ENCODE measurements around the gene CRTAC1. TPM values are rescaled to one million over a fixed set of nuclear protein-coding genes. Genes with fewer than 3 reads are reported as not detected.

CRTAC1 gene
- total RNA-seq, 1 experiment from 2014 or later = 1.8 TPM

DNA sequence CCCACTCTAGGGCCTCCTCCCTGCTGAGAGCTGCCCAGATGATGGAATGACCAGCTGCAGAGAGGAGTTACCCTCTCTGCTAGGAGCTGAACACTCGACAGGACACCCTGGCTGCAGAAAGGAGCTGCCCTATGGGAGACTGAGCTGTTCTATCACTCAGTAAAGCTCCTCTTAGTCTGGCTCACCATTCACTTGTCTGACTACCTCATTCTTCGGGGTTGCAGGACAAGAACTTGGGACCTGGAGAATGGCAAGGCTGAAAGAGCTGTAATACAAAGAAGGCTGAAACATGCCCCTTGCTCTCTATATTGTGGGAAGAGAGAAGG, 30.5 kb downstream of the CRTAC1 start:
- in situ Hi-C loops (cut with HindIII; ENCODE audit: low pct_unique_long_range_greater_than_20kb, low sequenced_read_pairs) = no loop called here
- DNase-seq (ENCODE audit: low read depth, low spot score) = no peak

DNA sequence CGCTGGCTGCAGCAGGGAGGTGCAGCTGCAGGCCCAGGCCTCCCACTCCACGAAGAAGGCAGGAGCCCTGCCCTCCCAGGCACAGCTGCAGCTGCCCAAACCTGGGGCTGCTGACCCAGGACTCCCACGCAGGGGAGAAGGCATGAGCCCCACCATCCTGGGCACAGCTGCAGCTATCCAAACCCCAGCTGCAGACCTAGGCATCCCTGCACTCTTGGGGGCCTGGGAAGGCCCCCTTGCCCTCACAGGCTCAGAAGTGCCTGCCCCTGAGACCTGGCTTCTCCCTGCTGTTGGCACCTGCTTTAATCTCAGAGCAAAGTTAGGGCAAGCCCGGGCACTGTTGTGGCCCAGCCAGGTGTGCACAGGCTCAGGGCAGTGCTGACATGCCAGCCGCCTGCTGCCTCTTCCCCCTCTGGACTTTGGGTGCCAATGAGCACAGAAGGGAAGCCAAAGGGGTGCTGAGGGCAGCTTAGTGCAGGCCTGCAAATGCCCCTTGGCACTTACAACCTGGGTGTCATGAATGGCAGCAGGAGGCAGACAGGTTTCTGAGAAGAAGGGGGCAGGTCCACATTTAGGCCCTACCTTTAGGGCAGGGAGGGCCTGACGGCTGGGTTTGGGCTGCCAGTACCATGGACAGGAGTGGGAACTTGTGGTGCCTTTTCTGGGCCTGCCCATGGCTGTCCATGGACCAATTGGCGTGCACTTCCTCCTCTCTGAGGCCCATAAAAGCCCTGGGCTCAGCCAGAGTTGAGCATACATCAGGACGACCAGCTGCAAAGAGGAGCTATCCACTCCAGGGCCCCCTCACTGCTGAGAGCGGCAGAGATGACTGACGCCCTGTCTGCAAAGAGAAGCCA, 31.1 kb downstream of the CRTAC1 start:
- in situ Hi-C loops (cut with HindIII; ENCODE audit: low pct_unique_long_range_greater_than_20kb, low sequenced_read_pairs) = no loop called here
- DNase-seq (ENCODE audit: low read depth, low spot score) = no peak

DNA sequence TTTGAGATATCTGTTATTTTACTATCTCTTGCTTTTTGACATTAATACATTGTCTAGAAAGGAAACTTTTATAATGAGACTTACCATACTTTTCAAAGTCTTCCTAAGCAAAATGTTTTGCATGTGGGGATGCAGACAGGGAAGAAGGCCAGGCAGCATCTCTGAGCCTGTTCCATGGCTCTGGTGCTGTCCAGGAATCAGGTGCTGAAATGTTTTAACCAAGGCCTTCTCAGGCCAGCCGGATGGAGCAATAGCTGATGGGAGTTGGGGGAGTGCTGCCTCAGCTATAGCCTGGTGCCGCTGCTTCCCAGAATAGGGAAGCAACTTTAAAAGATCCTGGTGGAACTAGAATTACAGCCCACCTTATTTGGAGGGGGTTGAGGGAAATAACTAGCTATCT, 38.5 kb downstream of the CRTAC1 start:
- DNase-seq (ENCODE audit: low read depth, low spot score) = peak; percentile 5
- in situ Hi-C loops (cut with HindIII; ENCODE audit: low pct_unique_long_range_greater_than_20kb, low sequenced_read_pairs) = no loop called here

DNA sequence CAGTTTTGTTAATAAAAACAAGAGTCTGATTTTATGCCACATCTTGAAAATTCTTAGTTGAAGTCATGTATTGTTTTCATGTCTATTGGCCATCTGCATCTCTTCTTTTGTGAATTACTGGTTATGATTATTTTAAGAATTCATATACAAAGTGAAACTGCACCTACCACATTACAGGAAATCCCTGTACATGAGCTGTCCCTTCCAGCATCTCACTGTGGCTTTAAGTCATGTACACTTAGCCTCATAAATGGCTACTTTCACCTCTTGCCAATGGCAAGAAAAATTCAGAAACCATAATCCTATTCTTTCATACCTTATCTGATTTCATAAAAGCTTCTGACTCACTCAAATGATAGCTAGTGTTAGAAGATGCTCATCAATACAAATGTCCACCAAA, 48.6 kb downstream of the CRTAC1 start:
- no peak for DNase-seq (ENCODE audit: low read depth, low spot score)
- in situ Hi-C loops (cut with HindIII; ENCODE audit: low pct_unique_long_range_greater_than_20kb, low sequenced_read_pairs) = no loop called here

DNA sequence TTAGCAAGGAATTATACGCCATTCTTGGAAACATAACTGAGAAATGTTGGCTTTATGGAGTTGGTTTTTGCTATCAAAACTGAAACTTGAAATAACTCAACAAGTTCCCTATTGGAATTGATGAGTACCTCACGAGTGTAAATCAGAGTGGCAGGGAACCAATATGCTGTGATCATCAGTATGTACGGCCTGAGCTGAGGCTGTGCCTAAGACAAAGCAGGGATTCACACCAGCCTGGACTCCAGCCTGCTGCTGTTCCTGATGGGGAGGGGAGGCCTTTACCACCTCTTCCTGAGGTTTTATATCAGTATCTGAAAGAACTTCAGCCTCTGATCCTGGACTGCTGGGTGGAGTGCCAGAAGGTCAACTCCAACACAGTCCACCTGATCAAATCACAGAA, 52.7 kb downstream of the CRTAC1 start:
- in situ Hi-C loops (cut with HindIII; ENCODE audit: low pct_unique_long_range_greater_than_20kb, low sequenced_read_pairs) = no loop called here

DNA sequence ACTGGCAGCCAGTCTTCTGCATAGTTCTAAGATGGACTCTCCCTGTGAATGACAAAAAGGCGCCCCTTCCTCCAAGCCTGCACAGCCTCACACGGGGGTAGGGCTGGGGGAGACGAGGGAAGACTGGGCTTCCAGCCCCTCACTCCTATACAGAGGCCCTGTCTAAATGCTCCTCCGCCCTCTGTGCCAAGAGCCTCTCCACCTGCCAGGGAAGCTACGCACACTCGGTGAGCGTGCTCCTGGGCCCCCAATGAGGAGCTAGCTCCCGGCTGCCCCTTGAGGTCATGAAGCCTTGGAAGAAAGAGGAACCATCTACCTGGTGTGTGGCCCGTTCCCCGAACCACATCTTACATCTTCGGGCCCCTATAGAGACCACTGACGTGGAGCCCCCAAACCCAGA, 54.8 kb downstream of the CRTAC1 start:
- in situ Hi-C loops (cut with HindIII; ENCODE audit: low pct_unique_long_range_greater_than_20kb, low sequenced_read_pairs) = no loop called here
- DNase-seq (ENCODE audit: low read depth, low spot score) = no peak

More for the DNA sequence above, 52.7 kb downstream of the CRTAC1 start:
- no peak for DNase-seq (ENCODE audit: low read depth, low spot score)

DNA sequence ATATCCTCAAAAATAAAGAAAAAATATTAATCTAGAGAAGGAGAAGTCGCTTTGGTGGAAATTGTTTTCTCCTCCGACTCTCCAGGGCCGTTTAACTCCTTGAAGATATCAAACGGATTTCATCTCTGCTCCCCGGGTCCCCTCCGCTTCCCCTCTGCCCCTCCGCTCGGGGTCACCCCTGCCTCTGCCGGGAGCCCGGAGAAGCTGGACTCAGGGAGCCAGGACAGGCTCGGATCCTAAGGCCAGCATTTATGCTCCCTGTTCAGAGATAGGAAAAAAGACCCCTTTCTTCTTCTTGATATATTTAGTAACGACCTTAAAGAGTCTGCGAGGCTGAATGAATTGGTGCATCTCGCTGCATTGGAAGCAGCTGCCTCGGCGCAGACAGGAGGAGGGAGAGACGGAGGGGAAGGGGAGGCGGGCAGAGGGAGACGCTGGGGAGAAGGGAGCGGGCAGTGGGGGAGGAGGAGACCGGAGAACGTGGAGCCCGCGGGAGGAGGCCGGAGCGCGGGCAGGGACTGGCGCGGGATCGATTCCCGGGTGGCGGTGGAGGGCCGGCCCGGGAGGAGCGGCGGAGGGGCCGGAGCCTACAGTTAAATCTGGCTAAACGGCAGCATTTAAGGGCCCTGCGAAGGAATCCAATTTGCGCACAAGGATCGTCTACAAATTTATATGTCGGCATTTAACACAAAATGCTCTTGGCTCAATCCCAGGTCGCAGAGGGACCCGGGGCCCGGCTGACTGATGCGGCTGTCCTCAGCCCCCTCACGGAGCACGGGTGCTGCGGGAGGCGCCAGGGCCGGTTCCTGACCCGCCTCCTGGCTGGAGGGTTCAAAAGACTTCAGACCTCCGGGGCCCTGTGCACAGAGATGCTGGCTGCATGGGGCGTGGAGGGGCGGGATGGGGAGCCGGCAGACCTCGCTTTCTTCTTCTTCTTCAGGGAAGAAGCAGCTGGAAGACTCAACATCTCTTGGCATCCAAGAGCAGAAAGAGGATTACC, 55.6 kb downstream of the CRTAC1 start:
- DNase-seq (ENCODE audit: low read depth, low spot score) = no peak
- in situ Hi-C loops (cut with HindIII; ENCODE audit: low pct_unique_long_range_greater_than_20kb, low sequenced_read_pairs) = no loop called here

DNA sequence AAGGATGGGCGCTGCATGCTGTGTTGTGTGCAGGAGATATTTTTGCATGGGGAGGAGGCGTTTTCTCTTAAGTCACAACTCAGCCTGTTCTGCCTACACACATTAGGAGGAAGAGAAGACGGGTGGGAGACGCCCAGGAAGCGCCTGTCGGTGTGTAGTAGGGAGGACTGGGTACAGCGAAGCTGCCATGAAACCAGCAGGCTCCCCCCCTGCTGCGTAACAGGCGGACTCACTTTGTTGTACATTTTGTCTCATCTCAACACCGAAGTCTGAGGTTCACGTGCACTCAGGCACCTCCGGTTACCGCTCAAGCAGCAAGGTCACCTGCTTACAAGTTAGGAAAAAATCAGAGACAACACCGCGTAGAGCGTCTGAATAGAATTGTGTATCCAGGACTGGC, 56.3 kb downstream of the CRTAC1 start:
- in situ Hi-C loops (cut with HindIII; ENCODE audit: low pct_unique_long_range_greater_than_20kb, low sequenced_read_pairs) = no loop called here
- DNase-seq (ENCODE audit: low read depth, low spot score) = no peak

DNA sequence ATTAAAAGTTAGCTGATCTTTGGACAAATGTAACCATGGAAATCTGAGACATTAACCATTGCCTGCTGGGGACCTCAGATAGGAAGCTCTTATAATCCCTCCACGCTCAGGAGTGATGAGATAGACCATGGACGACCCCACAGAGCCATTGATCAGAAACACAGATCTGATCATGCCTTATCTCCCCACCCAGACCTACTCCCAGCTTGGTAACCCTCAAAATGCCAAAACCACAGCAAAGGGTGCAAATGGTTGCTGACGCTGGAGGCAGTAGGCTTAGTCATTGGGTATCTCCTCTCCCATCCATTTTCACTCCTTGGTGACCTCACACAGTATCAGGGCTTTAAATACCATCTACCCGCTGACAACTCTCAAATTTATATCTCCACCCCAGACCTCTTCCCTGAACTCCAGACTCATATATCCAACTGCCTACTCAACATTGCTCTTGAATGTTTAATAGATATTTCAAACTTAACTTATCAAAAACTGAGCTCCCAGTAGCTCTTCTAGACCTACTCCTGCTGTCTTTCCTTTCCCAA, 60.8 kb downstream of the CRTAC1 start:
- in situ Hi-C loops (cut with HindIII; ENCODE audit: low pct_unique_long_range_greater_than_20kb, low sequenced_read_pairs) = no loop called here
- no peak for DNase-seq (ENCODE audit: low read depth, low spot score)

DNA sequence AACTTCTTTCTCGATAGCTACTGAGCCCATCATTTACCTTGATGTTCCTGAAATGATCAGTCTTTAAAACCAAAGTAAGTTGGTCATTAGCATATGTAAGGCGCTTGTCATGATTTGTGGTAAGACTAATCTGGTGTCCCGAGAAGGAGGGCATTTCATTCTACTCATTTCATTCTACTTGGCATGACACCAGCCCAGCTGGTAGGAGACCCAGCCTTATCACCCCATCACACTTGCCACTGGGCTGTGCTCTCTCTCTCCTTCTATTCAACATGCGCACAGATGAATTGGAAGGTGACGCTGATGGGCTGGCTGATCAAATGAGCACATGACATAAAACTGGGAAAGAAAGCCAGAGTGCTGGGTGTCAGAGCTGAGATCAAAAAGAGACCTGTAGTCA, 65.7 kb downstream of the CRTAC1 start:
- no peak for DNase-seq (ENCODE audit: low read depth, low spot score)
- in situ Hi-C loops (cut with HindIII; ENCODE audit: low pct_unique_long_range_greater_than_20kb, low sequenced_read_pairs) = no loop called here

DNA sequence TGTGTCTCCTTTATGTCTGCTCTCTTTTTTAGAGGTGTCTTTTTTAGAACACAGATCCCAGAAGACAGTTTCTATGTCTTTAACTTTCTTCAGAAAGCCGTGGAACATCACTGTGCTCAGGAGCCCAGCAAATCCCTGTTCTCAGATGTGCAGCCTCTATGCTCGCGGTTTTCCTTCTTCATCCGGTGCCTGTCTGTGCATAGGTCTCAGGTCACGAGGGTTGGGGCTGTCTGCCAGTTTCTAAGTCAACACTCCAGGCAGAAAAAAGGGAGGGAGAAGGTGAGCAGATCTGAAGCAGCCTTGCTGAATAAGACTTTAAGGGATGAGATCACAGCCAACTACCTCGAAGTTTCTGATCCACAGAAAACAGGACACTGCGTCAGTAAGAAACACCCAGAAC, 68.5 kb downstream of the CRTAC1 start:
- in situ Hi-C loops (cut with HindIII; ENCODE audit: low pct_unique_long_range_greater_than_20kb, low sequenced_read_pairs) = no loop called here
- DNase-seq (ENCODE audit: low read depth, low spot score) = no peak

DNA sequence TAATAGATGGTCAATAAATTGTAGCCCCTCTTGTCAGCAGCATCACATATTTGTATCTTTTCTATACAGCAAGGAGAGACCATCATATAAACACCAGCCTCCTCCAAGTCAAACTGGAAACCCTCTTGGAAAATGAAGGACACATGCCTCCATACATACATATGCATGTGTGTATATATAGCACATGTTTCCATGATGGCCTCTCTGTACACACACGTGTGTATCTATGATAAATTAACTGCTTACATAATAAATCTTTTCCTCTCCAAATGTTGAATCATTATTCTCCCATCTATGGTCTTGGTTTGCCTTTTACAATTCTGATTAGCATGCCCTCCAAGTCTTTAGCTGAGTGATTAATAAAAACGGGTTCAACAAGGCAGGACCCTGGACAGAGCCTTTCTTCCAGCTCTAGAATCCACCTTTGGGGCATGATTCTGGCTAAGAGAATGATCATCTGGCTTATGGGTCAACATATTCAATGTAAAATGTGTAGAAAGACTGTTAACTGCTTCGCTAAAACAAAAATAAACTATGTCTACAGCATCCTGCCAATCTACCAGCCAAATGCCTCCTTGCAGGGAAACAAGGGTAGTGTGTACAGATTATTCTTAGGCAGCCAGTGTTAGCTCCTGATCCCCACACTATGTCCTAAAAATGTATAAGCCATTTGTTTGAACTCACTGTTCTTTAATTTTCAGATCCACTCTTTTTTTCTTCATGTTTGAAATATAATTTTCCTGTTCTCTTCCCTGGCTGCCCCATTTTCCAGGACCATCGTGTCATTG, 70.0 kb downstream of the CRTAC1 start:
- no peak for DNase-seq (ENCODE audit: low read depth, low spot score)
- in situ Hi-C loops (cut with HindIII; ENCODE audit: low pct_unique_long_range_greater_than_20kb, low sequenced_read_pairs) = no loop called here

DNA sequence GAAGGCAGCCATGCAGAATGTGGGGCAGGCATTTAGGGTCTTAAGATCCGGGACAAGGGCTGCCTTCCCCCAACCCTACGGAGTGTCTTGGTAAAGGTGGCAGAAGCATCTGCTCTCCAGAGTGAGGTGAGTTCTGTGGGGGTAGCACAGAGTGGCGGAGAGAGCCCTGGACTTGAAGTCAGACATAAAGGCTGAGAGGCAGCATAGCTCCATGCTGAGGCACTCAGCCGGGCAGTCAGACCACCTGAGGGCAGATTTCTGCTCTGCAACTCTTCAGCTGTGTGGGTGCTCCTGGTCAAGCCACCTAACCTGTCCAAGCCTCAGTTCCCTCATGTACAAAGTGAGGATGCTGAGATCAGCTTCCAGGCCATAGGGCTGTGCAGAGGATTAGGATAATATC, 81.0 kb downstream of the CRTAC1 start:
- in situ Hi-C loops (cut with HindIII; ENCODE audit: low pct_unique_long_range_greater_than_20kb, low sequenced_read_pairs) = no loop called here
- no peak for DNase-seq (ENCODE audit: low read depth, low spot score)

DNA sequence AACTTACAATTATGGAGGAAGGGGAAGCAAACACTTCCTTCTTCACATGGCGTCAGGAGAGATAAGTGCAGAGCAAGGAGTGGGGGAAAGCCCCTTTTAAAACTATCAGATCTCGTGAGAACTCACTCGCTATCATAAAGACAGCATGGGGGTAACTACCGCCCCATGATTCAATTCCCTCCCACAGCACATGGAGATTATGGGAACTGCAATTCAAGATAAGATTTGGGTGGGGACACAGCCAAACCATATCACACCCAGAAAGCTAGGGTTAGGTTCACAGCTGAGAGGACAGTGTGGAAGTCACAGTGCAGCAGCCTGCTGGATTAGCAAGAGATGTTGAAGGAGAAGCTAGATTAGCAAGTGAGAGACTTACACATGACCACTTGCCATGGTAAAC, 81.6 kb downstream of the CRTAC1 start:
- no peak for DNase-seq (ENCODE audit: low read depth, low spot score)
- in situ Hi-C loops (cut with HindIII; ENCODE audit: low pct_unique_long_range_greater_than_20kb, low sequenced_read_pairs) = no loop called here

DNA sequence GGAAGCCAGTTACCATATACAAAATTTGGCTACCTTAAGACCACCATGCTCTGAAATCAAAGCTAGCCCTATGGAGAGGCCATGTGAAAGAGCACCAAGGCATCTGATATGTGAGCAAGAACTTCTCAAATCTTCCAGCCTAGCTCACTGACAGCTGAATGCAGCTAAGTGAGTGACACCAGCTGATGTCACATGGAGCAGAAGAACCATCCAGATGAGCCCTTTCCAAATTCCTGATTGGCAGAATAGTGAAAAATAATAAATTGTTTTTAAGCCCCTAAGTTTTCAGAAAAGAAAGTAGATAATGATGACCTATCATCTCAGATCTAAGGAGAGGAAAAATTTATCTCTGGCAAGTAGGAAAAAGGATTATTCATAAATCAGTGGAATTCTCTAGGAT, 85.6 kb downstream of the CRTAC1 start:
- no peak for DNase-seq (ENCODE audit: low read depth, low spot score)
- in situ Hi-C loops (cut with HindIII; ENCODE audit: low pct_unique_long_range_greater_than_20kb, low sequenced_read_pairs) = no loop called here

DNA sequence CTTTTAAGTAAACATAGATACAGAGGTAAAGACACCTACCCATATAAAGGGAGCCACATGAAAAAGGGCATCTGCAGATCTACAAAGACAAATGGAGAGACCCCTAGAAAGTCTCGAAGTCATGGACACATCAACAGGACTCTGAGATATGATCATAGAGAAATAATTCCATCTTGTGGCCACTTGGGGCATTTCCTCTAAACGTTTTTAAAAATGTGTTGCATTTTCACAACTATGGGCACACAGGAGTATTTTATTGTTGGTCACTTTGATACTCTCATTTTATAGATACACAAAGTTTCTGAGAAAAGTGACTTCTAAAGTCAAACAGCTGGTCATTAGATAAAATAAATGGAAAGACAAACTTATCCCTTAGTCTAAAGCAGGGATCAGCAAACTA, 87.1 kb downstream of the CRTAC1 start:
- in situ Hi-C loops (cut with HindIII; ENCODE audit: low pct_unique_long_range_greater_than_20kb, low sequenced_read_pairs) = no loop called here

DNA sequence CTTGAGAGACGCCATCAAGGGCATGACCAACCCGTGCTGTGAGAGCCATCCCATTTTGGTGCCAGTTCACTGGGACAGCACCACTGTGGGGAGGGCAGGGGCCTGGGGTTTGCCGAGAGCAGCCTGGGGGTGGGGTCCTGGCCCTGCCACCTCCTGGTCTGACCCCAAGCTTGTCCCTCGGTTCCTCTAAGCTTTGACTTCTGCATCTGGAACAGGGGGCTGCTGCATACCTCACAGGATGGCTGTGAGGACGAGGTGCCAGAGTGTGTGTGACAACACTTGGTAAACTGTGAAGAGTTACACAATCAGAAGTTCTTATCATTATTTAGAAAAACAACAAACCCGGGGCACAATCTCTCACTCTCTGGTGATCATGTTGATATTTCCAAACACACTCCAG, 89.9 kb downstream of the CRTAC1 start:
- DNase-seq (ENCODE audit: low read depth, low spot score) = no peak
- in situ Hi-C loops (cut with HindIII; ENCODE audit: low pct_unique_long_range_greater_than_20kb, low sequenced_read_pairs) = no loop called here

More for the DNA sequence above, 87.1 kb downstream of the CRTAC1 start:
- no peak for DNase-seq (ENCODE audit: low read depth, low spot score)

Data from SK-MEL-5 (cell line).